ENCODE results near the gene SMAD5. TPM values are rescaled to one million over a fixed set of nuclear protein-coding genes. Genes with fewer than 3 reads are reported as not detected.

The SMAD5 gene
- total and polyA plus RNA-seq, 2 donors from 2014 or later, result 9.9 to 67.7 TPM

- Histone ChIP-seq H3K9ac (ENCODE audit: low read length in 3 of 3) (no peak overlapping the region), H3K27ac (ENCODE audit: low read depth in 2 of 2, low read length in 2 of 2) (no peak overlapping the region), H3K4me3 (ENCODE audit: low read length in 3 of 3) (no peak overlapping the region), H3K9me3 (ENCODE audit: control insufficient read depth in 2 of 3, insufficient read depth in 1 of 3, low read length in 3 of 3) (no peaks in the 10 kb centered on the region), H3K4me1 (ENCODE audit: control insufficient read depth in 2 of 3, insufficient read depth in 2 of 3, low read depth in 1 of 3, low read length in 3 of 3) (peaks cover 0 to 11% (median 6%) of the 10 kb centered on the region in 3 donors), H3K27me3 (ENCODE audit: control insufficient read depth, insufficient read depth, low read length) (no peaks in the 10 kb centered on the region), H3K36me3 (ENCODE audit: control insufficient read depth in 2 of 3, insufficient read depth in 3 of 3, low read length in 3 of 3) (no peaks in the 10 kb centered on the region)
- FAIRE-seq, result no peak
- intact Hi-C loops (cut with DNase I), result no loop called here
- DNase-seq, result no peak
- no peak for TF ChIP-seq CTCF (IDR thresholded peaks at IDR 0.05; ENCODE audit: borderline replicate concordance, extremely low read depth, insufficient read depth)
These were observed 99.7 kb downstream of the SMAD5 start for GRCh38 chr5:136232316-136232715.

Other genes with a start within 250 kb of the SMAD5 start
- not detected for gene IL9, start 237.0 kb upstream of the SMAD5 start, total RNA-seq
- gene IL9, start 237.0 kb upstream of the SMAD5 start, polyA plus RNA-seq (ENCODE audit: insufficient read depth, low read depth, low replicate concordance), result not detected
- not detected for gene LECT2, start 177.9 kb upstream of the SMAD5 start, total RNA-seq
- gene LECT2, start 177.9 kb upstream of the SMAD5 start, polyA plus RNA-seq (ENCODE audit: insufficient read depth, low read depth, low replicate concordance), result not detected
- 78.5 TPM for gene TGFBI, start 103.9 kb upstream of the SMAD5 start, total RNA-seq
- gene TGFBI, start 103.9 kb upstream of the SMAD5 start, polyA plus RNA-seq (ENCODE audit: insufficient read depth, low read depth, low replicate concordance), result 36.4 TPM
- gene SMIM32, start 60.3 kb downstream of the SMAD5 start, total RNA-seq, result 5.1 TPM
- gene SMIM32, start 60.3 kb downstream of the SMAD5 start, polyA plus RNA-seq (ENCODE audit: insufficient read depth, low read depth, low replicate concordance), result 63.6 TPM
- gene TRPC7, start 232.7 kb downstream of the SMAD5 start, total RNA-seq, result not detected
- gene TRPC7, start 232.7 kb downstream of the SMAD5 start, polyA plus RNA-seq (ENCODE audit: insufficient read depth, low read depth, low replicate concordance), result 1.2 TPM